GM20431 (cell line): Measurements from ENCODE around the gene USP32.
"Not testable (repeated sequence)": the region's sequence is repeated elsewhere in the genome, so short reads cannot be mapped to it uniquely, and the experiment has no call there.

Experiments
- in situ Hi-C: fragments of 300-500 bp; cut with MseI, MboI; formaldehyde crosslinking; loops from one replicate; pipeline ENCODE4 v1.15.0; 2020; ENCODE audit warnings: low sequenced_read_pairs; ENCODE audit not compliant: unreplicated experiment

USP32 gene

DNA sequence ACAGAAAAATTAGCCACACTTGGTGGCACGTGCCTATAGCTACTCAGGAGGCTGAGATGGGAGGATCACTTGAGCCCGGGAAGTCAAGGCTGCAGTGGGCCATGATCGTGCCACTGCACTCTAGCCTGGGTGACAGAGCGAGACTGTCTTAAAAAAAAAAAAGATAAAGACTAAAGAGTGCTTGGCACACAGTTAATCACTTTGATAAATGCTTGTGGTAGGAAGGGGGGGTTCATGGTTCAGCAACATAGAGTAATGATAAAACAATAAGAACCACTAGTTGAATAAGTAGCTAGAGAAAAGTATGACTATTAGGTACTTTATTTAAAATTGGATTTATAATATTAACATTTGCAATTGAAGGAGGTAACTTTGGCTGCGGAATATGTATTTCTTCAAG is 43.3 kb downstream of the USP32 start:
- in situ Hi-C loops: no loop called here

DNA sequence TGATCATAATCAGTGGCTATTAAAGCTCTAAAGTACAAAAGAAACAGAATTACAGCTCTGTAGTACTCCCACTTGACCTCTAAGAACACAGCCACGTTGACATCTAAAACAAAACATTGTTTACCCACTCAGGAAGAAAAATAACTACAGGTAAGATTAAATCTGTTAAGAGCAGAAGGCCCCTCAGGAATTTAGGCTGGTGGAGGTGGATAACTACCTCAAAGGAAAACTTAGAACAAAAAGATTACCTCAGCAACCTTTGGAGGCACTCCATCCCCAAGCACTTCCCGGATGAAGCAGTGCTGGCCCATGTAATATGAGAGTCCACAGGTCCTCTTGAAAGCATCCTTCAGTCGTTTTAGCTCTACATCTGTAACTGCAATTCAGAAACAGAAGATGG is 46.7 kb downstream of the USP32 start:
- in situ Hi-C loops: no loop called here

DNA sequence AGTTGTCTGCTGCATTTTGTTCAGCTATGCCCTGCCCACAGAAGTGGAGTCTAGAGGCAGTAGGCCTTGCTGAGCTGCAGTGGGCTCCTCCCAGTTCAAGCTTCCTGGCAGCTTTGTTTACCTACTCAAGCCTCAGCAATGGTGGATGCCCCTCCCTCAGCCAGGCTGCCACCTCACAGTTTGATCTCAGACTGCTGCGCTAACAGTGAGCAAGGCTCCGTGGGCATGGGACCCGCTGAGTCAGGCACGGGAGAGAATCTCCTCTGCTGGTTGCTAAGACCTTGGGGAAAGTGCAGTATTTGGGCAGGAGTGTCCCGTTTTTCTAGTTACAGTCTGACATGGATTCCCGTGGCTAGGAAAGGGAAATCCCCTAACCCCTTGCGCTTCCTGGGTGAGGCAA is 49.4 kb downstream of the USP32 start:
- in situ Hi-C loops: not testable (repeated sequence)

DNA sequence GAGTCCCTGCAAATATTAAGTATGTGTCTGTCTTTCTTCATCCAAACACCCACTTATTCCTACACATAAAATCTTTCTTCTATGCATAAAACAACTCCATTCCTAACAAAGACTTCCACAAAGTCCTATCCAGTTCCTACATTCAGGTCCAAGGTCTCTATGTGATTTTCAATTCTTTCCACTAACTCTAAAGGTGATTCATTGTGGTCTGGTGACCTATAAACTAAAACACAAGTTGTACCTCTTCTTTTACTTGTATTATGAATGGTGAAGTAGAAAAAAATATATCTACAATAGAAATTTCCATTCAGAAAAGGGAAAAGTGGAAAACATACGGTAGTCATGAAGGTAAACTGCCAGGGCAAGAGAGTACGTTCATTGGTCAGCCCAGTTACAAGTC is 56.6 kb downstream of the USP32 start:
- in situ Hi-C loops: no loop called here

DNA sequence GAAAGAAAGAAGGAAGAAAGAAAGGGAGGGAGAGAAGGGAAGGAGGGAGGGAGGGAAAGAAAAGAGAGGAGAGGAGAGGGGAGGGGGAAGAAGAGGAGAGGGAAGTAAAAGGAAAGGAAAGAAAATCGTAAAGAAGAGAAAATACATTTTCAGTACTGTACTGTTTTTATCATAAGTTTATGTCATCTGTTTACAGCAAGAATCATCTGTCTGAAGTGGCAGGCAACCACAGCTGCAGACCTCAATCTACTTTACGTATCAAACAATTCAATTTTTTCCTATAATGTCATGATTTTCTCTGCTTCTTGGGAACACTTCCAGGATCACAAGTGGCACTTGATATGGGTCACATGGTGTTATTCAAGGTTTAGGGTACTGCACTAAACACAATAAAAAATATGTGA is 58.3 kb downstream of the USP32 start:
- in situ Hi-C loops: no loop called here

DNA sequence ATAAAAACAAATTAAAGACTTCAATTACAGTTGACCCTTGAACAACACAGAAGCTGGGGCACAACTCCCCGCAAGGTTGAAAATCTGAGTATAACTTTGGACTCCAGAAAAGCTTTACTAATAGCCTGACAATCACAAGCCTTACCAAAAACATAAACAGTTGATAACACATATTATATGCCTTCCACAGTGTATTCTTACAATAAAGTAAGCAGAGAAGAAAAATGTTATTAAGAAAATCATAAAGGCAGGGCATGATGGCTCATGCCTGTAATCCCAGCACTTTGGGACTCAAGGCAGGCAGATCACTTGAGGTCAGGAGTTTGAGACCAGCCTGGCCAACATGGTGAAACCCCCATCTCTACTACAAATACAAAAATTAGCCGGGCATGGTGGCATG is 58.9 kb downstream of the USP32 start:
- in situ Hi-C loops: not testable (repeated sequence)

DNA sequence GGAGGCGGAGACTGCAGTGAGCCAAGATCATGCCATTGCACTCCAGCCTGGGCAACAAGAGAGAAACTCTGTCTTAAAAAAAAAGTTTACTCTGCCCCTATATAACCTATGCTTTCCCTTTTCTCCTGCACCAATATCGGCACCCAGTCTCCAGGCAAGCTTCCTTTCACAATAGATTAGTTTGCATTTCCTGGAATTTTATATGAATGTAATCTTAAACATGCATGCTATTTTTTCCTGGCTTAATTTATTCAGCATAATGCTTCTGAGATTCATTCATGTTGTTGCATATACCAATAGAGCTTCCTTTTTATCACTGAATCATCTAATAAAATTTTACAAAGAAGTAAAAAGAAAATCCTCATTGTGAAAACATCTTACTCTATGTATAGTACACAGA is 59.4 kb downstream of the USP32 start:
- in situ Hi-C loops: no loop called here

DNA sequence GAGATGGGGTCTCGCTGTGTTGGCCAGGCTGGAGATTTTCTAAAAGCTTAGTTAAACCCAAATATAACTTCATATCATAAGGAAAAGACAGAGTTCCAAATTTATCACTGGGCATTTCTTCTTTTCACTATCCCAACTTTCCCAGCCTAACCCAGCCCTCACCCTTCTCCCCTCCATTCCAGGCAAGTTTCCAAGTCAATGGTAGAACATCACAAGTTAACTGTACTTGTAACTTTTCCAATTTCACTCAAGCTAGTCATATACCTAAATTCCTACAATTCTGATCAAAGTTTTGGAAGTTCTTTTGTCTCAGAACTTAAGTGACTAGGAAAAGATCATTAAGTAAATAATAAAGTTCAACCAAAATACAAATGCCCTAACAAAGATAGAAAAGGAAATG is 61.2 kb downstream of the USP32 start:
- in situ Hi-C loops: no loop called here

DNA sequence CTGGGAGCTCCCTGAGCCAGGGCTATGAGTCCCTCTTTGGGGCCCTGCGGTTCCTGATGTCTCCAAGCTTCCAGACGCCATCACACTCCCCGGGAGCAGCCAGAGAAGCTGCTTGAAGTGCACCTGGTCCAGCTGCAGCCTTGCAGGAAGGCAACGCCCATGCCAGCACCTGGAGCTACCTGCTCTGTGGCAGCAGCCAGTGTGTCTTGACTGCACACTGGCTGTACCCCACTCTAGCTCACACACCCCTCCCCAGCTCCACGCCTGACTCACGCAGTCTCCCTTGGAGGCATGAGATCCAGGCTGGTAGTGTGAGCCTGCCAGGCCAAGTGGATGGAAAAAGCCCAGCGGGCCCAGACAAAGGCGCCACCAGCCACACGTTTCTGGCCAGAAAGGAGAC is 63.3 kb downstream of the USP32 start:
- in situ Hi-C loops: no loop called here

DNA sequence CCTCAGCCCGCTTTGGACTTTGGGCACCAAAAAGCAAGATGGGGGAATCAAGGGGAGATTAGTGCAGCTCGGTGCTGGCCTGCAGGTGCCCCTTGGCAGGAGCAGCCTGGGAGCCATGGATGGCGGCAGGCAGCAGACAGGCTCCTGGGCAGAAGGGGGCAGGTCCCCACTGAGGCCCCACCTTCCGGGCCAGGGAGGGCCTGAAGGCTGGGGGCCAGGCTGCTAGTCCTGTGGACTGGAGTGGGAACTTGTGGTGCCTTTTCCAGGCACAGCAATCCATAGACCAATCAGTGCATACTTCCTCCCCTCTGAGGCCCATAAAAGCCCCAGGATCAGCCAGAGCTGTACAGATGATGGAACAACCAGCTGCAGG is 64.0 kb downstream of the USP32 start:
- in situ Hi-C loops: no loop called here

DNA sequence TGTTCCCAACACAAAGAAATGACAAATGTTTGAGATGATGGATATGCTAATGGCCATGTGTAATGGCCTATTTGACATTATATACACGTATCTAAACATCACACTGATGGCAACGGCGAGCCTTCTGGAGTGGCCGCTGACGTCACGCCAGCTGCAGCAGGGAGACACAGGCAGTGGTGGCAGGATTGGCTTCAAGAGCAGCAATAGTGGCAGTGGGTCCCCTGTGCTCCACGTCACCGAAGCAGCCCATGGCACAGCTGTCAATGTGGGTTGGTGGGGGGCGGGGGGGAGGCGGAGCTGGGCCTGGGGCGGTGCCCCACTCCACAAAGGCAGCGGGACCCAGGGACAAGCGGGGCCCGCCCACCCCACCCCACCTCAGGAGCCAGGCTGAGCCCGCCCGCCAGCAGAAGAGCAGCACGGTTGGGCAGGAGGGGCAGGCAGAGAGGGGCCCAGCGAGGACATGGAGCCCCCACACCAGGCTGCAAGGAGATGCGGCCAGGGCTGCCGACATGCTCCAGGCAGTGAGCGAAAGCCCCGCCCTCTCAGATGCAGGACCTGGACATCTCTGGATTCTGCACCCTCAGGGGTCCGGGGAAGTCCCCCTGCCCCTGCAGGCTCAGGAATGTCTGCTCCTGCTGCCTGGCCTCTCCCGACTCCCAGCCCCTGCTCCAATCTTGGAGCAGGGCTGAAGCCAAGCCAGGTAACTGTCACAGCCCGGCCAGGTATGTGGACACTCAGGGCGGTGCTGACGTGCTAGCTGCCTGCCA is 64.6 kb downstream of the USP32 start:
- in situ Hi-C loops: no loop called here

DNA sequence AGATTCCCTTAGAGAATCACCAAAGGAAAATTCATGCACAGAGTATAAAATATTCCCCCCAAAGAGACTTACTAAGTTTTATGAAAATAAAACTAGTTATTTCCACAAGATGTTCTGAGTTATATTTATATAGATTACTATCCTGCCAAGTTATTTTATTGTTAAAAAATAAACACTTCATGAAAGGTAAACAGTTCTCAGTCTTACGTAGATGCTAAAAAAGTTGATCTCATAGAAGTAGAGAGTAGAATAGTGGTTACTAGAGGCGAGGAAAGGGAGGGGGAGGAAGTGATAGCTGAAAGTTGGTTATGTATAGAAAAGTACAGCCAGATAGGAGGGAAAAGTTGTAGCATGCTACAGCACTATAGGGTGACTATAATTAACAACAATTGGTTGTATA is 65.2 kb downstream of the USP32 start:
- in situ Hi-C loops: no loop called here

DNA sequence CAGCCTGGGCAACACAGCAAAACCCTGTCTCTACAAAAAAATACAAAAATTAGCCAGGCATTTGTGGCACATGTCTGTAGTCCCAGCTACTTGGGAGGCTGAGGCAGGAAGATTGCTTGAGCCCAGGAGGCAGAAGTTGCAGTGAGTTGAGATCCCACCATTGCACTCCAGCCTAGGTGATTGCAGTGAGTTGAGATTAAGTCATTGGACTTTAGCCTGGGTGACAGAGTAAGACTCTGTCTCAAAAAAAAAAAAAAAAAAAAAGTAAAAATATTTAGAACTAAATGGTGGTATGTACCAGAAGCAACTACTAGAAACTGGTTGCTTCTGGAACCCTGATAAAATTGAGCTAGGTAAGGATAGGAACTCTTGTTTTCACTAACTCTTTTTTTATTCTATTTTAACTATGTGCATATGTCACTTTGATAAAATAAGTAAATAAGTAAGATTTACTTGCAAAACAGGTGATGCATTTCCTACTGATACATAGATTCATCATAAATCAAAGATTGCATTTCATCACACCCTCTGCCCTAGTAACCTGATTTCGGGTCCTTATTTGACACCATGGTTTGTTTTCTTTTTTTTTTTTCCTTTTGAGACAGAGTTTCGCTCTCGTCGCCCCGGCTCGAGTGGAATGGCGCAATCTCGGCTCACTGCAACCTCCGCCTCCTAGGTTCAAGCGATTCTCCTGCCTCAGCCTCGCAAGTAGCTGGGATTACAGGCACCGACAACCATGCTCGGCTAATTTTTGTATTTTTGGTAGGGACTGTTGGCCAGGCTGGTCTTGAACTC is 66.0 kb downstream of the USP32 start:
- in situ Hi-C loops: no loop called here

DNA sequence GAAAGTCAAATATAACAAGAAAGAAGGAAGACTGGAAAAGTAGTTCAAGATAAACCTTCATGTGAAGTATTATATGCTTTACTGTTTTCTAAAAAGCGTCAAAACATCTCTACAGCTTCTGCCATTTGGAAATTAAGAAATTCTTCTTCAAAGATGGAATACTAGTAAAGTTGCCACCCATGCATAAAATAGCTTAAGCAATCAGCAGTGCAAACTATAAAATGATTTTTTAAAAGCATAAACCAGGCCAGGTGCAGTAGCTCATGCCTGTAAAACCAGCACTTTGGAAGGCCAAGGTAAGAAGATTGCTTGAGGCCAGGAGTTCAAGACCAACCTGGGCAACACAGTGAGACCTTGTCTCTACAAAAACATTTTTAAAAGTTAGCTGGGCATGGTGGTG is 68.2 kb downstream of the USP32 start:
- in situ Hi-C loops: no loop called here

DNA sequence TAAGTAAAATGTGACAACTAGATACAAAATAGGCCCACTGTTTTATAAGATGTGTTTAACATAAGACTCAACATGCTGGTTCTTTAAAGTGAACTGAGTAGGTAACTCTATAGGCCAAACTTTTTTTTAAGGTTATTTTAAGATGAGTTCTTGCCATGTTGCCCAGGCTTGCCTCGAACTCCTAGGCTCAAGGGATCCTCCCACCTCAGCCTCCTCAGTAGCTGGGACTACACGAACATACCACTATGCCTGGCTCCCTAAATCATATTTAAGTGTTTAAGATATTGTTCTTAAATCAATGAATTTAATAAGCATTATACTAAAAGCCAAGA is 69.9 kb downstream of the USP32 start:
- in situ Hi-C loops: no loop called here

DNA sequence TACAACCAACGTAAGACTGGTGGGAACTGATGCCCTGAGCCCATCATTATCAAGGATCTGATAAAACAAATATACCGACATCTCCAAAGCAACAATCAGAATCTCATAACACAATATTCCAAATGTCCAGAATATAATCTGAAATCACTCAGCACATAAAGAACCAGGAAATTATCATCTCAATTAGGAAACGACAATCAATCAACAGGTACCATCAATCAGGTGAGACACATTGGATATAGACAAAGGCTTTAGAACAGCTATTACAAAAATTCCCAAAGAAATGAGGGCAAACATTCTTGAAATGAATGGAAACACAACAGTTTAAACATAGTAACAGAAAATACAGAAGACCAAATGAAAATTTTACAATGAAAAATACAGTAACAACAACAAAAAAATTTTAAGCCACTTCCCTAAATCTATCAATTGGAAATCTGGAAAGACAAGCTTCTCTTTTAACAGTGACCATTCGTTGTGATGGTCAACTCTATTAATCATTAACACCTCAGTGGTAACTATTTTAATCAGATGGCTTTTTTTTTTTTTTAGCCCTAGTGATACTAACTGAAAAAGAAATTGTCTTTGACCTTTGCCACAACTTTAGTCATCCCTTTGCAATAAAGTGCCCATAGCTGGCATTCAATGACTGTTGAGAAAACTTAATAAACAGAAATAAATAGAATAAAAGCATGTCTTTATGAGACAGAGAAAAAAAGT is 70.4 kb downstream of the USP32 start:
- in situ Hi-C loops: no loop called here

DNA sequence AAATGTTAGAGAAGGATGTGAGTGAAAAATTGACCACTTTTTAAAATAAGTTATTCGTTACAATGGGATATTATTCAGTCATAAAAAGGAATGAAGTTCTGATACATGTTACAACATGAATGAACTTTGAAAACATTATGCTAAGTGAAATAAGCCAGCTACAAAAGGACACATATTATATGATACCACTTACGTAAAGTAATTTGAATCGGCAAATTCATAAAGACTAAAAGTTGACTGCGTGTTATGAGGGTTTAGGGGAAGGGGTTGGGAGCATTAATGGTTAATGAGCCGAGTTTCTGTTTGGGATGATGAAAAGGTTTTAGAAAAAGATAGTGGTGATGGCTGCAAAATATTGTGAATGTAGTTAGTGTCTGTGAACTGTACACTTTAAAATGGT is 73.1 kb downstream of the USP32 start:
- in situ Hi-C loops: no loop called here

DNA sequence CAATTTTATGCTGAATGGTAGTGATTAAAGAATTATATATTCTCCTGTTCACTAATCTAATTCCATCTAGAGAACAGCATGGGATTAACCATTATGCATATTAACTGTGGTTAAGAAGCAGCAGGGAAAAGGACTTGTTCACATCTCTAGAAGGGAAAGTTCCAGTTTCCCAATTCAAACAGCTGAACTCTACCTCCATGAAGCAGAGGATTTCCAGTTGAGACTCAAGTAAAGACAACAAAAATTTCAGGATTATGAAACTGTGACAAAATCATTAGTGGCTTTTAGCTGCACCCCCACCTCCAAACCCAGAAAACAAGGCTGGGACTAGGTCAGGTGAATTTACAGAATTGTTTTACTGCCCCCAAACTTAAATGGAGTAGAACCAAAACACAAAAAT is 73.6 kb downstream of the USP32 start:
- in situ Hi-C loops: no loop called here

DNA sequence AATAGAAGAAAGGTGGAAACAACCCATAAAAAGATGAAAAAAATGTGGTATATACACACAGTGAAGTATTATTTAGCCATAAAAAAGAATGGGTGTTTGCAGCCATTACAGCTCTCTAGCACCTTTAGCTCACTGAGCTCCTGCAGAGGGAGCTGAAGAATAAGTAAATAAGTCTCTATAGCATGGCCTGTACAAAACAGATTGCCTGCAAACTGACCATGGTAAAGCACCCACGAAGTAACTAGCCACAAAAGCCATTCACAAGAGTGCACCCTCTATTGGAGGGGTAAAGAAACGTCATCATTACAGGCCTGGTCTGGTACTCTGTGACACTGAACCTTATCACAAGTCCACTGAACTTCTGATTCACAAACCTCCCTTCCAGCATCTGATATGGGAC is 76.3 kb downstream of the USP32 start:
- in situ Hi-C loops: no loop called here

DNA sequence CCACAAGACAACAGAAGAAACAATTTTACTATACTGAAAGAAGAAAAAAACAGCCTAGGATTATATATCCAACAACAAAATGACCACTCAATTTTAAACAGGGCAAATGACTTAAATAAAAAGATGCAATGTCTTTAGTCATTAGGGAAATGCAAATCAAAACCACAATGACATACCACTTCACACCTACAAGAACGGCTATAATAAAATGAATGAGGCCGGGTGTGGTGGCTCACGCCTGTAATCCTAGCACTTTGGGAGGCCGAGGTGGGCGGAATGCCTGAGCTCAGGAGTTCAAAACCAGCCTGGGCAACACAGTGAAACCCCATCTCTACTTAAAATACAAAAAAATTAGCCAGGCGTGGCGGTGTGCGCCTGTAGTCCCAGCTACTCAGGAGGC is 77.0 kb downstream of the USP32 start:
- in situ Hi-C loops: not testable (repeated sequence)

DNA sequence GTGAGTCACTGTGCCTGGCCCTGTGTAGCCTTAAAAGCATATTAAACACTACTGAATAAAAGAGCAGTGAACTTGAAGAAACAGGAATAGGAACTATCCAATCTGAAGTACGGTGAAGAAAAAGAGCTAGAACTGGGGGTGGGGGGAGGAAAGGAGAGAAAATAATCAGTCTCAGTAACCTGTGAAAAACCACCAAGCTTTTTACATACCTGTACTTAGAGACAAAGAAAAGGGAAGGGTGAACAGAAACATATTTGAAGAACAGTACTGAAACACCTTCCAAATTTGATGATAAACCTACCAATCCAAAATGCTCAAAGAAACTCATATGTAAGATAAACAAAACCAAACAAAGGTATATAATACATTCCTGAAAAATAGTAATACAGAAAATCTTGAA is 77.5 kb downstream of the USP32 start:
- in situ Hi-C loops: no loop called here
